K562 (cell line): ENCODE measurements around the gene LNX2. TPM values are rescaled to one million over a fixed set of nuclear protein-coding genes. Genes with fewer than 3 reads are reported as not detected.
A peak's percentile ranks its signal among the peaks of the same experiment; 100 is the strongest.

Experiments used
- ASH1L ChIP-seq: fragments of 450-650 bp; IDR thresholded peaks from 2 replicates; pipeline ENCODE4 v1.6.1; 2018; ENCODE audit warnings: borderline replicate concordance, mild to moderate bottlenecking, low read depth; ENCODE audit not compliant: partially characterized antibody
- CEBPG ChIP-seq, 3 experiments: fragments of 200-800 bp in 1 of 3; sonication (Bioruptor generic) in 1 of 3; sonication (generic) in 1 of 3; formaldehyde crosslinking in 1 of 3; IDR thresholded peaks in 2 of 3; conservative IDR thresholded peaks in 1 of 3; 2 replicates each; pipeline versions ENCODE4 v1.6.1 to v1.8.0; 2016 to 2022; ENCODE audit warnings: missing compliant biosample characterization in 2 of 3, missing genetic modification characterization in 2 of 3, mild to moderate bottlenecking in 1 of 3, missing genetic modification reagents in 1 of 3
- E2F1 ChIP-seq: sonication (generic); formaldehyde crosslinking; IDR thresholded peaks from 2 replicates; pipeline ENCODE4 v1.8.1; 2023; ENCODE audit warnings: mild to moderate bottlenecking, missing genetic modification reagents, moderate library complexity
- ELF1 ChIP-seq: fragments of 200-800 bp; sonication (Bioruptor generic); IDR thresholded peaks from 2 replicates; pipeline ENCODE4 v1.6.1; 2016; ENCODE audit warnings: missing genetic modification characterization, missing compliant biosample characterization
- ELK3 ChIP-seq: fragments of 450-650 bp; formaldehyde crosslinking; IDR thresholded peaks from 2 replicates; pipeline ENCODE4 v1.4.0; 2020; ENCODE audit warnings: mild to moderate bottlenecking
- FOXM1 ChIP-seq, 2 experiments: fragments of 450-650 bp in 1 of 2; sonication (generic) in 1 of 2; formaldehyde crosslinking in 1 of 2; IDR thresholded peaks; 2 replicates each; pipeline versions ENCODE4 v1.6.1 to v1.9.0; 2017 to 2022; ENCODE audit warnings: low read depth in 2 of 2, mild to moderate bottlenecking in 2 of 2, missing genetic modification reagents in 1 of 2, moderate library complexity in 1 of 2
- HDAC8 ChIP-seq: fragments of 450-650 bp; IDR thresholded peaks from 2 replicates; pipeline ENCODE4 v1.6.1; 2016; ENCODE audit warnings: mild to moderate bottlenecking, missing genetic modification characterization, moderate library complexity, missing compliant biosample characterization
- HEY1 ChIP-seq: fragments of 250-450 bp; sonication (Bioruptor Pico); IDR thresholded peaks from 2 replicates; pipeline ENCODE4 v1.5.0; 2020; ENCODE audit warnings: mild to moderate bottlenecking, moderate library complexity, borderline replicate concordance
- MEIS2 ChIP-seq: fragments of 450-650 bp; IDR thresholded peaks from 2 replicates; pipeline ENCODE4 v1.6.1; 2014; ENCODE audit warnings: mild to moderate bottlenecking; ENCODE audit not compliant: partially characterized antibody
- MTA3 ChIP-seq: fragments of 450-650 bp; formaldehyde crosslinking; IDR thresholded peaks from 2 replicates; pipeline ENCODE4 v1.6.1; 2017; ENCODE audit warnings: mild to moderate bottlenecking, borderline replicate concordance
- NONO ChIP-seq, 2 experiments: fragments of 200-400 bp in 1 of 2; fragments of 450-650 bp in 1 of 2; formaldehyde crosslinking in 1 of 2; IDR thresholded peaks; 2 replicates each; pipeline ENCODE4 v1.6.1; 2017; ENCODE audit warnings: low read depth in 2 of 2, mild to moderate bottlenecking in 2 of 2, moderate library complexity in 2 of 2, low read length in 1 of 2
- POLR2A ChIP-seq: fragments of 450-650 bp; conservative IDR thresholded peaks from 2 replicates; pipeline ENCODE4 v1.6.1; 2016
- TCF3 ChIP-seq: sonication (generic); formaldehyde crosslinking; IDR thresholded peaks from 2 replicates; pipeline ENCODE4 v1.4.0; 2020; ENCODE audit warnings: mild to moderate bottlenecking, missing genetic modification reagents
- ZNF695 ChIP-seq: fragments of 450-650 bp; formaldehyde crosslinking; IDR thresholded peaks from 2 replicates; pipeline ENCODE4 v1.4.0; 2020; ENCODE audit warnings: mild to moderate bottlenecking, moderate library complexity
- polyA plus RNA-seq, 8 experiments: library from polyadenylated mRNA; depleted of rRNA in 4 of 8; stranded (reverse) in 5 of 8; unstranded in 3 of 8; fragments of >200 nt; fragmentation: Nextera tagmentation in 2 of 8; fragmentation: Illumina TruSeq in 1 of 8; extraction: Ambion mirVana in 2 of 8; extraction: Trizol in 1 of 8; gene quantifications; 2 replicates each; pipeline versions ENCODE4 v1.2.1 to v1.2.3, GENCODE V29; 2011 to 2014; ENCODE audit warnings: inconsistent platforms in 1 of 8, missing spikeins in 1 of 8
- total RNA-seq, 7 experiments: library from RNA; depleted of rRNA in 6 of 7; stranded (reverse); fragments of >200 nt in 6 of 7; fragmentation: Illumina TruSeq in 2 of 7; extraction: Trizol in 2 of 7; gene quantifications; 2 replicates each; pipeline versions ENCODE4 v1.2.1 to v1.2.3, GENCODE V29; 2011 to 2021; ENCODE audit warnings: low replicate concordance in 1 of 7

The LNX2 gene
- total and polyA plus RNA-seq, 9 of the 15 experiments (the other 6 are each of a cell fraction or from before 2014, with no cell fraction given) = 1.5 to 5.5 (median 4.0) TPM

- TF ChIP-seq E2F1 (CRISPR knock-in tag) (0 out of 2 replicates have a peak, but pooled peaks have one; percentile 9), ELK3 (CRISPR knock-in tag) (no peak), ZNF695 (CRISPR knock-in tag) (no peak), ELF1 (tag) (no peak), MTA3 (0 out of 2 replicates have a peak, but pooled peaks have one; percentile 27), NONO (IDR thresholded peaks at IDR 0.05; ENCODE audit: low read depth in 2 of 2, low read length in 1 of 2) (0 out of 4 replicates have a peak, but pooled peaks of 1 of the 2 experiments have one; percentile 46), HDAC8 (tag) (no peak), CEBPG (CRISPR knock-in tag; IDR thresholded peaks at IDR 0.05) (no peak), CEBPG (tag; conservative IDR thresholded peaks at IDR 0.05 in 1 of 2, IDR thresholded peaks at IDR 0.05 in 1 of 2) (no peak), TCF3 (CRISPR knock-in tag) (no peak), ASH1L (no peak), FOXM1 (IDR thresholded peaks at IDR 0.05; ENCODE audit: low read depth) (no peak), FOXM1 (CRISPR knock-in tag; IDR thresholded peaks at IDR 0.05; ENCODE audit: low read depth) (no peak), MEIS2 (no peak), HEY1 (CRISPR knock-in tag) (no peak), POLR2A (no peak)
- TF ChIP-seq, all 486 proteins: peak for 14
Observed at GRCh38 chr13:27619728-27620376, 477 bp downstream of the LNX2 start (continued).
